CD4-positive, alpha-beta T cell treated with Interleukin-4 for 1 hour (primary cell): ENCODE measurements around the gene RAPGEF1.
"Not testable (repeated sequence)": the region's sequence is repeated elsewhere in the genome, so short reads cannot be mapped to it uniquely, and the experiment has no call there.

Experiments
- DNase-seq, 2 donors: peaks; one replicate each; pipeline ENCODE4 v3.0.0-alpha.2; 2020 to 2022

RAPGEF1 gene

GRCh38 chr9:131703697-131704096 lies 36.2 kb downstream of the RAPGEF1 start:
- no peak for DNase-seq

DNA sequence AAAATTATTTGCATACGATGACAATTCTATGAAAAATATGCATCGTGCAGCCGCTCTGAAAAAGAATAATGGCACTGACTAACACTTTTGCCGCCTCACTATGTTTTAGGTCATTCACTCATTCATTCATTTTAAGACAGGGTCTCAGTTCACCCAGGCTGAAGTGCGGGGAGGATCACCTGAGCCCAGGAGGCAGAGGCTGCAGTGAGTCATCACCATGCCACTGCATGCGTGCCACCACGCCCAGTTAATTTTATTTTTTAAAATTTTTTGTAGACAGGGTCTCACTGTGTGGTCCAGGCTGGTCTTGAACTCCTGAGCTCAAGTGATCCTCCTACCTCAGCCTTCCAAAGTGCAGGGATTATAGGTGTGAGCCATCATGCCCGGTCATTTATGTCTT lies 37.0 kb downstream of the RAPGEF1 start:
- no peak for DNase-seq

DNA sequence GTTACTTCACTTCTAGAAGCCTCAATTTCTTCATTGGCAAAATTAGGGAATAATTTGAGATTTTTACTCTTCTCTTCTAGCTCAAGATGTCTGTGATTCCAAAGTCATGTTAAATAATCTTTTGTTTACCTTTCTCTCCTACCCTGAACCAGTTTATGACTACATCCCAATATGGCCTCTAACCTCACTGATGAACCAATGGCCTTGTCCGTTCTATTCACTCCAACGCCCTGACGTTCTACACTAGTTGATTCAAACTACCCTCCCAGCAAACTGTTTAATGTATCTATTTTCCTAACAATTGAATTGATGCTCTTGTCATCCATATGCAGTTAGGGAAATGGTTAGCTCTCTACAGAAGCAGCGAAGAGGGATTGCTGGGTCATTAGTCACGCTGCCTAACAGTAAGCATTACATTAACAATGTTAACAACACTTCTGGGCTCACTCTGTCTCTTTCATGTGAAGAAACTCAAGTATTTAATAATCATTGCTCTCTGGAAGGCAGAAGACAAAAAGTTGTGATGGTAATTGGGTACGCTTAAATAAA lies 38.0 kb downstream of the RAPGEF1 start:
- DNase-seq = no peak

DNA sequence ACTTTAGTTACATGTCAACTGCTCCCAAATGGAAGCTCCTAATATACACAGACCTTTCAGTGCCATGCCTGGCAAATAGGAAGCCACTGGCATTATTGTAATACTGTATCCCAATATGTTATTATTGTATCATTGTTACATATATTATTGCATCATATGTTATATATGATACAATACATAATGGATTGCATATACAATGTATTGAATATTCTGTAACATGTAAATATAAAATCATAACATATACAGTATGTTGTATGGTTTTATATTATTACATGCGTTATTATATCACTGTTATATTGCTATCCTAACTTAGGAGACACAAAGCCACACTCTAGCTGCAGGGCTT lies 38.5 kb downstream of the RAPGEF1 start:
- DNase-seq = no peak

DNA sequence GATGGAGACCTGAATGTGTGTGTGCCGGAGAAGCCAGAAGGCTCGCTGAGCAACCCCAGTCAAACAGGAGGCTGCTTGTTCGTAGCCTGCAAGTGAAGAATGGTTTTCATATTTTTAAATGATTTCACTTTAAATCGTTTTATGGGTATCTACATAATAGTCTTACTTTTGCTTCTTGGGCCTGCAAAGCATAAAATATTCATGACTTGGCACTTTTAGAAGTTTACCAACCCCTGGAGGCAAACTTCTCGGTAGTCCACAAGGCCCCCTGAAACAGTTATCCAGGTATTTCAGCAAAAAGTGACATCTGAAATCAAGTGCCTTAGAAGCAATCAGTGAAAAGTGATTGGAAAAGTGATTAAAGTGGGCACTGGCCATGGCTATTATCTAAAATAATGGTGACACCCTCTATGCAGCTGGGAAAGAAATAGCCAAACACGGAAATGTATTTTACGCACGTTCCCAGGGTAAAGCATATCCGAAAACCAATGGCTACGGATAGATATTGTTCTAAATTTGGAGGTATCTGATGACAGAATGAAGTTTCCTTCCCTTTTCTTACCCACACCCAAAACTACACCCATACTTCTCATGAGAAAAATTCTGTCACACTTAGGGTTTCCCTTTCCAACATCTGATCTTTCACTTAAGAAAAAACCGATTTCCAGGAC lies 39.0 kb downstream of the RAPGEF1 start:
- no peak for DNase-seq

GRCh38 chr9:131700076-131700475 lies 39.8 kb downstream of the RAPGEF1 start:
- no peak for DNase-seq

DNA sequence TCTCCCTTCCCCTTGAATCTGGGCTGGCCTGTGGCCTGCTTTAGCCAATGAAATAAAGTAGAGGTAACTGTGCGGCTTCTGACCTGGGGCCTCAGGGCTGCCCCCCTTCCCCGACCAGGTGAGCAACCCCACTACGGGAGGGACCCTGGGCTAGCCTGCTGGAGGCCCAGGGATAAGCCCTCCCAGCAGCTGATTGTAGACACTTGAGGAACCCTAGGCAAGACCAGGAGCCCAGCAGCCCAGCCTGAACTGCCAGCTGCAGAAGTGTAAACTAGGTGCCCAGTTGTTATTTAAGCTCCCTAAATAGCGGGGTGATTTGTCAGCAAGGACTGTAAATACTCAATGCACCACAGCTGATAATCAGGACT lies 41.3 kb downstream of the RAPGEF1 start:
- no peak for DNase-seq

GRCh38 chr9:131697908-131698617 lies 41.8 kb downstream of the RAPGEF1 start:
- peak in 1 of 2 donors; percentile 57 for DNase-seq

- no peak for DNase-seq
Observed at GRCh38 chr9:131697097-131697496, 42.8 kb downstream of the RAPGEF1 start.

GRCh38 chr9:131695836-131696460 lies 43.9 kb downstream of the RAPGEF1 start:
- no peak for DNase-seq

- DNase-seq = no peak
Observed at GRCh38 chr9:131695366-131695765, 44.5 kb downstream of the RAPGEF1 start.

DNA sequence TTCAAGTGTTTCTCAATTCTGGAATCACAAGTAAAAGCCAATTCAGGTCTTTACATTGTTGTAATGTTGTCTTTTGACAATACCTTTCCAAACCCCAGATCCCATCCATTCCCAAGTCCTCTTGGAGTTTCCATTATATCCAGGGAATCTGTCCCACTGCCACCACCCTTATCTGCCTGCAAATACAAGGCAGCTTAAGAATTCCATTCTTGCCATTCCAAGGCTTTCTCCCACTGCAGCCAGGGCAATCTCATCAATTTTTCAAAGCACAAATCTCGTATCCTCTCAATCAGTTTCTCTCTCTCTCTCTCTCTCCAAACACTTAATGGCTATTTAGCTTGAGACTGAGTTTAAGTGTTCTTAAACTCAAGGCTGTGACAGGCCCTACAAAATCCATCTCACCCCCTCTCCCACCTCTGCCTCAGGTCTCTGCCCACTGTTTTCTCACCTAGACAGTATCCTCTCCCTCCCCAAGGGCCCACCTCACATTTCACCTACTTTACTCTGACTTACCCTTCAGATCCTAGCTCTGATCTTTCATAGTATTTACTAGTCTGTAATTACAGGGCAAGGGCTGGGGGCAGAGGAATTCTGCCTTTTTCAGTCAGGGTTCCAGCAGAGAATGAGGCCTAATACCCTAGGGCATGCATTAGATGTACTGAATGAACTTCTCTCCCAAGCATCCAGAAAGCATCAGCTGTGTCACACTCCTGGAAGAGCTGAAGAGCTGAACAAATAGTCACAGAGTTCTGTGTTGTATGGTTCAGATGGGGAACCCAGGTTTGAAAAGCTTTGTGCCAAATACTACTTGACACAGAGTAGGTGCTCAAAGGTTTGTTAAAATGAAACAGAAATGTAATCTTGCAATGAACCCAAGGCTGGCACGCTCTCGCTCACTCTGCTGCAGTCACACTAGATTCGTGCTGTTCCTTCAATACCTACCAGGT lies 46.0 kb downstream of the RAPGEF1 start:
- DNase-seq = no peak

DNA sequence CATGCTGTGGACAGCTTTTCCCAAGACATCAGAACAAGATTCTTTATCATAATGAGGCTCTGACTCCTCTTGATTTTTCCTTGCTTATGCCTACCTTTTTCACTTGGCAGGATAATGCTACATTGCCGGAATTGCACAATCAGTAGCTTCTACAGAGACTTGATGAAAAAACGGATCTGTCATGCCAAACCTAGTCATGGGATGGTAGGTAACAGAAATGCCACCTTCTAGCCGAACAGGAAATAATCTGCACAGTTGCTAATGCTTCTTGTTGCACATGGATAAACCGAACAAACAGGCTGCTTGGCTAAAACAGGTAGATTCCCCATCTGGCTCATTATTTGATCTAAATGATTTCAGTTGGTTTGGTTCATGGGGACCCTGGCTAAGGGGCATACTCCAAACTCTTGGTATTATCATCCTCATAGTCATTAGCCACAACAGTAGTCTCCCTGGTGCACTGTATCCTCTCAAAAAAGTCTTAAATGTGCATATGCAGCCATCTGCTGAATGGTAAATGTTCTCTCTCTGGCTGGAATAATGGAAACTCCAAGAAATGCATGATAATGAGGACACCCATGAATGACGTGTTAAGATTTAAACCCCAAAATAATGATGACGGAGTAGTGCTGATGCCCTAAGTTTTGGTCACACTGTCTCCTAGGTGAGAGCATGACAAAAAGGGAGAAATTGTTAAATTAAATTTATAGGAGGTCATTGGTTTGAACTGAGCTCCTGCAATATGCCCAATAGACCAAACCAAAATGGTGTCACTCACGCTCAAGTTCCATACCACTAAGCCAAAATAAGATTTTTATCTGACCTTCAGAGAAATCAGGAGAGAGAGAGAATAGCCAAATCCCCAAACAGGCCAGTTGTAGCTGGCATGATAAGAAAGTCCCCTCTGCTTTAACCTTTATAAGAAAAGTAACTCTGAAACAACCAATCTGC lies 47.0 kb downstream of the RAPGEF1 start:
- no peak for DNase-seq

GRCh38 chr9:131691969-131692611 lies 47.8 kb downstream of the RAPGEF1 start:
- DNase-seq = no peak

DNA sequence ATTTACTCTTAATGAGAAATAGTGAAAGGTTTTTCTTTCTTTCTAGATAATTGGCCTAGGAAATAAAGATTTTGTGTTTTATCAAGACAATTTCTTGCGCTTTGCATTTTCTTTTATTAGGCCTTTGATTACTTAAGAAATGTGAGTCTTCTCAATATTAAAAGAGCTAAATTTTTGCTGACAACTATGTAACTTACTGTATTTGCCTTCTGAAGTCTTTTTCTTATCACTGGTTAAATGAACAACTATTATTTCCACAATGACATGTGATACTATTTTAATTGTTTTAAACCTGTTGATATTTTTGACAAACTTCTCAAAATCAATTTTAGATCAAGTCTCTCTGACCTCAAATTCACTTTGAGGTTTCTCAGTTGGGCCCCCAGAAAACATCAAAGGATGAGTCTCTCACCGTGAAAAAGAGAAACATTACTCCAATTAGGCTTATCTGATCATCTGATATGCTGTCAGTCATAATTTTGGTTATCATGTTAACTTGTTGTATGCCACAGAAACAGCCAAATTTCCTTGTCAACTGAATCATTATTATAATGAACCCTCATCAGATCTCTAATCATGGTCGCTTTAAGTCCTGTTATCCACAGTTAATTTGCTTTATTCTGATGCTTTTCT lies 48.8 kb downstream of the RAPGEF1 start:
- peak in 1 of 2 donors; percentile 77 for DNase-seq

DNA sequence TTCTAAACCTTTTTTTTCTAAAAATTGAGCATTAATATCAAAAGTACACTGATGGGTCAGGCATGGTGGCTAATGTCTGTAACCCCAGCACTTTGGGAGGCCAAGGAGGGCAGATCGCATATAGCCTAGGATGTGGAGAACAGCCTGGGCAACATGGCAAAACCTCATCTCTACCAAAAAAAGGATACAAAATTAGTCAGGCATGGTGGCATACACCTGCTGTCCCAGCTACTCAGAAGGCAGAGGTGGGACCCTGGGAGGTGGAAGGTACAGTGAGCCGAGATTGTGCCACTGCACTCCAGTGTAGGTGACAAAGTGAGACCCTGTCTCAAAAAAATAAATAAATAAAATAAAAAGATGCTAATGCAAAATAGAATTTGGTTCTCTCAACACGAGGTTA lies 49.4 kb downstream of the RAPGEF1 start:
- no peak for DNase-seq

GRCh38 chr9:131688377-131688776 lies 51.5 kb downstream of the RAPGEF1 start:
- DNase-seq = no peak

- no peak for DNase-seq
Observed at GRCh38 chr9:131685753-131686706, 53.8 kb downstream of the RAPGEF1 start.

GRCh38 chr9:131683094-131683493 lies 56.8 kb downstream of the RAPGEF1 start:
- DNase-seq = not testable (repeated sequence)
